G401 (cell line): ENCODE measurements around the gene KDM4C. TPM values are rescaled to one million over a fixed set of nuclear protein-coding genes. Genes with fewer than 3 reads are reported as not detected.
"Not testable (repeated sequence)": the region's sequence is repeated elsewhere in the genome, so short reads cannot be mapped to it uniquely, and the experiment has no call there.

Experiments
- DNase-seq: peaks from one replicate; pipeline ENCODE4 v3.0.0-alpha.2; 2015; ENCODE audit warnings: low spot score
- in situ Hi-C: cut with HindIII; loops from 2 replicates; pipeline ENCODE4 v1.10.0; 2016; ENCODE audit warnings: low sequenced_read_pairs, mixed read lengths
- total RNA-seq: library from RNA; depleted of rRNA; stranded (reverse); fragments of >200 nt; shearing (Covaris generic); gene quantifications from 2 replicates; pipeline ENCODE4 v1.2.3, GENCODE V29; 2014

KDM4C gene
- total RNA-seq, 1 experiment from 2014 or later, result 12.7 TPM

DNA sequence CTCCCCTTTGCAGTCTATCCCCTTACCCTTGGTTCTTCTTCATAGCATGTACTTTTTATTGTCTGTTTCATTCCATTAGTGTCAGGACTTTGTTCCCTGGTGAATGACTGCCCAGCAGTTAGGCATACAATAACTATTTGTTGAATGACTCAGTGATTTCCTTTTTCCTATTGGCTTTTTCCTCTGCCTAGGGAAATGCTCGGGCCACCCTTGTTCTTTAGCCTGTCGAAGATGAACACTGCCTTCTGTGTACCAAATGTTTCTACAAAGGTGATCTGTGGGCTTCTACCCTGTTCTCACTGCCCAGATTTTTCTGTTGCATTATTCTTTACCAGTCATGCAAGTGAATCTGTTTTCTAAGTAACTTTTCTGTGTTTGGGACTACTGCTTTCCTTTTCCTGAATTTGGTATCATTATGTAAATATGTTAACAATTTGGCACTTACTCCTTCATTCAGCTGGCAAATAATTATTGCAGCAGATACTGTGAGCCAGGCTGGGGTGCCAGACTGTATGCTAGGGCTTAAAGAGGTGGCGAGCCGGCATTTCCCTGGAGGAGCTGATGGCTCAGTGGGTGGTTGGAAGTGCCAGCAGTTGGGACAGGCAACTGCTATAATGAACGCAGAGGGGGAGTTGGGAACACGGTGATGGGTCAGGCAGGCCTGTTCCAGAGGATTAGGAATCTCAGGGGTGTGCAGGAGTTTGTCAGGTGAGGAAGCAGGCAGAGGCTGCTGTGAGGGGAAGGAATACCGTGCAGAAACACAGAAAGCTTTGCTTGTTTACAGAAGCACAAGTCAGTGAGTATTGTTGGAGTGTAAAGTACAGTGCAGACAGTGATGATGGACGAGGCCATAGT is 30.6 kb downstream of the KDM4C start:
- in situ Hi-C loops, result no loop called here
- DNase-seq, result peak; percentile 58

- DNase-seq, in situ Hi-C loops: not testable (repeated sequence)
These were observed 31.2 kb downstream of the KDM4C start for GRCh38 chr9:6789017-6789338.

DNA sequence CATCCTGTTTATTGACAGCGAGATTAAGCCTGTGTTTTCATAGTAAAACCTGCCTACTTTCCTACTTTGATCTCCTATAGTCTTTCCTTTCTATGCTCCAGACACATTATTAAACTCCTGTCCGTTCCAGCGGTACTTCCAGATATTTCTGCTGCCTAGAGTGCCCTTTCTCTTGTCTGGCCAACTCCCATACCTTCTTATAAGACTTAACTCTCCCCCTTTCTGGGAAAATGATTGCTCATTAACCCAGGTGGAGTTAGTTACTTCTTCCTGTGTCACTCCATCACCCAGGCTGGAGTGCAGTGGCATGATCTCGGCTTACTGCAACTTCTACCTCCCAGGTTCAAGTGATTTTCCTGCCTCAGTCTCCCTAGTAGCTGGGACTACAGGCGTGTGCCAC is 33.1 kb downstream of the KDM4C start:
- in situ Hi-C loops, result no loop called here
- DNase-seq, result no peak

GRCh38 chr9:6793203-6793602 is 35.4 kb downstream of the KDM4C start:
- in situ Hi-C loops, result no loop called here
- DNase-seq, result no peak

DNA sequence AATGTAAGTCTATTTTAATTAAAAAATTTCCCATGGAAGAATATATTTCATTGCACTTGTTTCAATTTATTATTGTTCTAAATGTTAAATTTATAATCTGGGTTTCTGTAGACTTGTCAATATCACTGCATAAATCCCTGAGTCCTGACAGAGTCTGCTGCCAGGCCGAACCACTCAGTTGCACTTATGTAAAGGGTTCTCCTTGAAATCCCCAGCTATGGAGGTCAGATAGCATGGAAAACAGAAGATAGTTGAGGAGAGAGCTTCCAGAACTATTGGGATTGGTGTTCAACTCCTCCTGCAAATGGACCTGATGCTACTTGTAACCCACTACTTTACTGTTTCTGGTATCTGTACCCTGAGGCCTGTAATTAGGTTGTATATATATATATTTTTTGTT is 37.2 kb downstream of the KDM4C start:
- in situ Hi-C loops, result no loop called here
- DNase-seq, result no peak

GRCh38 chr9:6802926-6803325 is 45.2 kb downstream of the KDM4C start:
- DNase-seq, result no peak
- in situ Hi-C loops, result no loop called here

DNA sequence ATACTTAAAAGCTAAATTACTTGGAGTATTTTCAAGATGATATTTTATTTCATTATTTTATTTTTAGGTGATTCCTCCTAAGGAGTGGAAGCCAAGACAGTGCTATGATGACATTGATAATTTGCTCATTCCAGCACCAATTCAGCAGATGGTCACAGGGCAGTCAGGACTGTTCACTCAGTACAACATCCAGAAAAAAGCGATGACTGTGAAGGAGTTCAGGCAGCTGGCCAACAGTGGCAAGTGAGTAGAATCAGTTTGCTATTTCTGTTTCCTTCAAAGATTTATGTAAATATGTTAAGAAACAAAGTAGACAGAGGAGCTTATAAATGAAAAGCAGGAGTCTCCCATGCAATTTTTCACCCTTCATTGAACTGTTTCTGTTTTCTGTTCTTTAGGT is 47.8 kb downstream of the KDM4C start:
- in situ Hi-C loops, result no loop called here
- DNase-seq, result peak; percentile 96

- DNase-seq, in situ Hi-C loops: not testable (repeated sequence)
These were observed 48.5 kb downstream of the KDM4C start for GRCh38 chr9:6806318-6806717.

DNA sequence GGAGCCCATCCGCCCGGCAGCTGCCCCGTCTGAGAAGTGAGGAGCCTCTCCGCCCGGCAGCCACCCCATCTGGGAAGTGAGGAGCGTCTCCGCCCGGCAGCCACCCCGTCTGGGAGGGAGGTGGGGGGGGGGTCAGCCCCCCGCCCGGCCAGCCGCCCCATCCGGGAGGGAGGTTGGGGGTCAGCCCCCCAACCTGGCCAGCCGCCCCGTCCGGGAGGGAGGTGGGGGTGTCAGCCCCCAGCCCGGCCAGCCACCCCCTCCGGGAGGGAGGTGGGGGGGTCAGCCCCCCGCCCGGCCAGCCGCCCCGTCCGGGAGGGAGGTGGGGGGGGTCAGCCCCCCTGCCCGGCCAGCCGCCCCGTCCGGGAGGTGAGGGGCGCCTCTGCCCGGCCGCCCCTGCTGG is 49.9 kb downstream of the KDM4C start:
- in situ Hi-C loops, DNase-seq: not testable (repeated sequence)

DNA sequence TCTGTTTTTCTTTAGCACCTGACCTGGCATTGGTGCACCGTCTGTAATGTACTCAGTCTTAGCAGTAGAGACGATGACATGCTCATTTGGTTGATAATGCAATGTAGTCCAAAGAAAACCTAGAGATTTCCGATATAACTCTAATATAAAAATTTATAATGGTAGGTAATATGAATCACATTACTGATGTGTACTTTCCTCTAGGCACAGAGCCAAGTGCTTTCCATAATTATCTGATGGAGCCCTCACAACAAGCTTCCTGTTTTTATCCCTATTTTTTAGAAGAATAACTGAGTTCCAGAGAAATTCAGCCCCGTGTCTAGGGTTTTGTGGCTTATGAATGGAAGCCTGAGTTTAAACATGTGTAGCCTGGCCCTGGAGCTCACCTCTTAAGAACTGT is 53.7 kb downstream of the KDM4C start:
- peak; percentile 31 for DNase-seq
- in situ Hi-C loops, result no loop called here

GRCh38 chr9:6816581-6816980 is 58.8 kb downstream of the KDM4C start:
- in situ Hi-C loops, result no loop called here
- DNase-seq, result no peak

GRCh38 chr9:6818292-6818922 is 60.6 kb downstream of the KDM4C start:
- in situ Hi-C loops, result no loop called here
- DNase-seq, result no peak

DNA sequence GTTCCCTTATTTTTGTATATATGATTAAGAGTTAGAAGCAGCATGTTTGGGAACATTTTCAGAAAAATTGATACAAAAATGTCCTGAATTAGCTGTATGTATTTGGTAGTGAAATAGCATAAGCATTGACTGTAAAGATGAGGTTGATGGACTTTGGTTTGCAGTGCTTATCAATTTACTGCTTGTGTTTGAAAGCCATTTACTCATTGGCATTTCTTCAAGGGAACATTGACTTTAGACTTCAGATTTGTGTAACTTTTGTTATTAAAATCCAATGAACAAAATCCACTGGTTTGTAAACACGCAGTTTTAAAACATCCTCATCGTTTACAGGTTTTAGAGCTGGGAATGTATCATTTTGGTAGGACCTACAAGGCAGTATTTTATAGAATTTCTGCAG is 61.3 kb downstream of the KDM4C start:
- in situ Hi-C loops, result no loop called here
- no peak for DNase-seq

GRCh38 chr9:6819529-6819928 is 61.8 kb downstream of the KDM4C start:
- no peak for DNase-seq
- in situ Hi-C loops, result no loop called here

DNA sequence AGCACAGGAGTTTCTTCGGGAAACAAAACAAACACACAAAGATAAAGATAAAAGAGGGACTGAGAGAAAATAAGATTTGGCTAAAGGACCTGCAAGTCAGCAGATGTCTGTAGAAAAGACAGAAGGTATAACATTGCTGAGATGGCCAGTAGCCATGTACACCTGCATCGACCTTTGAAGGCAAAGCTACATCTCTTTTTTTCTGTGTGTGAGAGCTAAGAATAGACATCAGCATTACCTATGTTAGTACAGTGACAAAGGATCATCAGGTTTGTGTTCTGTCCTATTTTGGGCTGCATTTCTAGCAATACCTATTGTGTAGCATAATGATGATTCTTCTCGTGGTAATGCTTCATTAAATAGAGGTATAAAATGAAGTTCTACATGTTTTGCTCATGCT is 64.9 kb downstream of the KDM4C start:
- in situ Hi-C loops, result no loop called here
- peak; percentile 83 for DNase-seq

- in situ Hi-C loops, result no loop called here
- peak; percentile 86 for DNase-seq
These were observed 69.8 kb downstream of the KDM4C start for GRCh38 chr9:6827439-6828145.

- DNase-seq, result no peak
- in situ Hi-C loops, result no loop called here
These were observed 71.3 kb downstream of the KDM4C start for GRCh38 chr9:6829027-6829426.

- DNase-seq, result no peak
- in situ Hi-C loops, result no loop called here
These were observed 71.8 kb downstream of the KDM4C start for GRCh38 chr9:6829536-6829935.

- DNase-seq, result peak; percentile 54
- in situ Hi-C loops, result no loop called here
These were observed 75.9 kb downstream of the KDM4C start for GRCh38 chr9:6833518-6834192.

- in situ Hi-C loops, result no loop called here
These were observed 76.5 kb downstream of the KDM4C start for GRCh38 chr9:6834306-6834705.

More at GRCh38 chr9:6834306-6834705, 76.5 kb downstream of the KDM4C start:
- no peak for DNase-seq
